OCI-LY7 (cell line): ENCODE measurements around the gene QSOX1. TPM values are rescaled to one million over a fixed set of nuclear protein-coding genes. Genes with fewer than 3 reads are reported as not detected.

ENCODE experiments used
- BruUV-seq: library from RNA; stranded (reverse); fragments of 400-500 nt; replicated peaks from 2 replicates; lab custom pipeline; 2021; lab: Mats Ljungman, UMichigan
- CTCF ChIA-PET: fragments of 300-600 bp; sonication (Branson Sonifier 250); formaldehyde crosslinking; loops from one replicate; lab custom pipeline; 2022; ENCODE audit warnings: antibody characterized with exemption; ENCODE audit not compliant: unreplicated experiment; lab: Charles Lee
- POLR2A ChIA-PET: fragments of 300-600 bp; sonication (Branson Sonifier 250); formaldehyde crosslinking; loops from one replicate; lab custom pipeline; 2022; ENCODE audit warnings: antibody characterized with exemption; lab: Charles Lee
- DNase-seq: peaks from one replicate; pipeline ENCODE4 v3.0.0-alpha.2; 2015; ENCODE audit warnings: low spot score
- H2AFZ ChIP-seq: fragments of 200-600 bp; sonication (generic), shearing (Covaris generic); 2 replicates; pipeline ENCODE4 v1.6.1; 2014; ENCODE audit warnings: mild to moderate bottlenecking, antibody characterized with exemption, low read length, moderate library complexity
- H3K27ac ChIP-seq: fragments of 200-600 bp; sonication (generic); 2 replicates; pipeline ENCODE4 v1.5.1; 2014; ENCODE audit warnings: mixed run types, low read depth, mild to moderate bottlenecking, moderate library complexity, low read length, inconsistent platforms; ENCODE audit not compliant: poor library complexity, severe bottlenecking
- H3K36me3 ChIP-seq: fragments of 200-600 bp; sonication (generic); 2 replicates; pipeline ENCODE4 v1.6.1; 2014; ENCODE audit warnings: mild to moderate bottlenecking, antibody characterized with exemption, low read length, moderate library complexity, mixed read lengths; ENCODE audit not compliant: insufficient read depth
- H3K4me1 ChIP-seq: fragments of 200-600 bp; sonication (generic); 2 replicates; pipeline ENCODE4 v1.5.1; 2014; ENCODE audit warnings: mild to moderate bottlenecking, low read length; ENCODE audit not compliant: insufficient read depth, poor library complexity, severe bottlenecking
- H3K4me2 ChIP-seq: fragments of 200-600 bp; sonication (generic); 2 replicates; pipeline ENCODE4 v1.6.1; 2014; ENCODE audit warnings: mild to moderate bottlenecking, low read length
- H3K4me3 ChIP-seq: fragments of 200-600 bp; sonication (generic); 2 replicates; pipeline ENCODE4 v1.5.1; 2014; ENCODE audit warnings: mild to moderate bottlenecking, low read depth, low read length; ENCODE audit not compliant: poor library complexity, severe bottlenecking
- H3K79me2 ChIP-seq: fragments of 200-600 bp; sonication (generic); 2 replicates; pipeline ENCODE4 v1.6.1; 2016; ENCODE audit warnings: low read depth, mild to moderate bottlenecking, low read length, moderate library complexity, mixed read lengths; ENCODE audit not compliant: insufficient read depth
- H3K9me2 ChIP-seq: fragments of 200-600 bp; sonication (generic); 2 replicates; pipeline ENCODE4 v1.6.1; 2016; ENCODE audit warnings: mild to moderate bottlenecking, low read length, mixed read lengths; ENCODE audit not compliant: insufficient read depth
- H3K9me3 ChIP-seq: fragments of 200-600 bp; sonication (generic); 2 replicates; pipeline ENCODE4 v1.6.1; 2014; ENCODE audit warnings: mild to moderate bottlenecking, mixed run types, low read length, mixed read lengths
- H4K20me1 ChIP-seq: fragments of 200-600 bp; sonication (generic); 2 replicates; pipeline ENCODE4 v1.6.1; 2014; ENCODE audit warnings: mild to moderate bottlenecking, antibody characterized with exemption, low read length, moderate library complexity, mixed read lengths; ENCODE audit not compliant: insufficient read depth
- EZH2phosphoT487 ChIP-seq: fragments of 200-600 bp; sonication (generic); IDR thresholded peaks from 2 replicates; pipeline ENCODE4 v1.6.1; 2018; ENCODE audit warnings: low read depth, borderline replicate concordance, mild to moderate bottlenecking, mixed run types, antibody characterized with exemption, low read length, moderate library complexity, mixed read lengths
- intact Hi-C: fragments of 100-400 bp; cut with micrococcal nuclease; formaldehyde crosslinking; loops from one replicate; pipeline ENCODE4 v1.10.0; 2022; ENCODE audit not compliant: unreplicated experiment
- total RNA-seq, 2 experiments: library from RNA; depleted of rRNA in 1 of 2; stranded (reverse); fragments of >200 nt in 1 of 2; shearing (Covaris generic) in 1 of 2; gene quantifications; 2 replicates each; pipeline ENCODE4 v1.2.3, GENCODE V29; 2014 to 2022
- TF ChIP-seq, protein P1 (sequence below): fragments of 200-600 bp; sonication (generic); conservative IDR thresholded peaks from 2 replicates; pipeline ENCODE4 v1.5.1; 2014; ENCODE audit warnings: mild to moderate bottlenecking, antibody characterized with exemption, low read length, moderate library complexity, mixed read lengths

Gene QSOX1
- total RNA-seq, 2 experiments from 2014 or later = 8.4 to 23.6 TPM

GRCh38 chr1:180239145-180240096, 84.8 kb downstream of the QSOX1 start:
- POLR2A ChIA-PET = no interaction called here
- no TSS peak for BruUV-seq
- CTCF ChIA-PET = no interaction called here

DNA sequence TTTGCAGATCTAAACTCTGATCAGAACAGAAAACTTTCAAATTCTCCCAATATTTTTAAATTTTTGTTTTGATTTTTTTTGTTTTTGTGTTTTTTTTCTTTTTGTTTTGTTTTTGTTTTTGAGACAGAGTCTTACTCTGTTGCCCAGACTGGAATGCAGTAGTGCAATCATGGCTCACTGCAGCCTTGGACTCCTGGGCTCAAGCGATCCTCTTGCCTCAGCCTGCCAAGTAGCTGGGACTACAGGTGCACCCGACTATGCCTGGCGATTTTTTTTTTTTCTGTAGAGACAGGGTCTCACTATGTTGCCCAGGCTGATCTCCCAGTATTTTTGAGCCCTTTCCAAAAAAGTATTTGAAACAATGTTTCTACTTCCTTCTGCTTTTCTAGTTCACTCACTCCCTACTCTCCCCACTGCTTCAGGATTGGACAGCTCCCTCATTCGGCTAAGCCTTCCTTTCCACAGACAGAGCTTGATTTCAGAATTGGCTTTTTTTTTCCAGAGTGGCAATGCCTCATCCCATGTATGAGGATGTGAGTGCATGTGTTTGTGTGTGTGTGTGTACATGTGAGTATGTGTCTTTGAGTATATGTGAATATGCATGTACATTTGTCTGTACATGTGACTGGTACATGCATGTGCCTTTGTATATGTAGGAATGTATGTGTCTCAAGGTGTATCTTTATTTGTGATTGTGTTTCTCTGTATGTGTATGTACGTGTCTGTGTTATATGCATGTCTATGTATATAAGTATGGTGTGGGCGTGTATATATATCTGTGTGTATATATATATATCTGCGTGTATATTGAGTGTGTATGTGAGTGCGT, 87.3 kb downstream of the QSOX1 start:
- Histone ChIP-seq H2AFZ (no peak overlapping the region), H3K36me3 (no peaks in the 10 kb centered on the region), H3K9me2 (no peaks in the 10 kb centered on the region), H3K4me1 (no peaks in the 10 kb centered on the region), H3K4me2 (no peak overlapping the region), H3K4me3 (no peak overlapping the region), H3K9me3 (no peaks in the 10 kb centered on the region), H3K79me2 (no peaks in the 10 kb centered on the region), H3K27ac (no peak overlapping the region), H4K20me1 (no peaks in the 10 kb centered on the region)
- no TSS peak for BruUV-seq
- TF ChIP-seq, protein P1, sequence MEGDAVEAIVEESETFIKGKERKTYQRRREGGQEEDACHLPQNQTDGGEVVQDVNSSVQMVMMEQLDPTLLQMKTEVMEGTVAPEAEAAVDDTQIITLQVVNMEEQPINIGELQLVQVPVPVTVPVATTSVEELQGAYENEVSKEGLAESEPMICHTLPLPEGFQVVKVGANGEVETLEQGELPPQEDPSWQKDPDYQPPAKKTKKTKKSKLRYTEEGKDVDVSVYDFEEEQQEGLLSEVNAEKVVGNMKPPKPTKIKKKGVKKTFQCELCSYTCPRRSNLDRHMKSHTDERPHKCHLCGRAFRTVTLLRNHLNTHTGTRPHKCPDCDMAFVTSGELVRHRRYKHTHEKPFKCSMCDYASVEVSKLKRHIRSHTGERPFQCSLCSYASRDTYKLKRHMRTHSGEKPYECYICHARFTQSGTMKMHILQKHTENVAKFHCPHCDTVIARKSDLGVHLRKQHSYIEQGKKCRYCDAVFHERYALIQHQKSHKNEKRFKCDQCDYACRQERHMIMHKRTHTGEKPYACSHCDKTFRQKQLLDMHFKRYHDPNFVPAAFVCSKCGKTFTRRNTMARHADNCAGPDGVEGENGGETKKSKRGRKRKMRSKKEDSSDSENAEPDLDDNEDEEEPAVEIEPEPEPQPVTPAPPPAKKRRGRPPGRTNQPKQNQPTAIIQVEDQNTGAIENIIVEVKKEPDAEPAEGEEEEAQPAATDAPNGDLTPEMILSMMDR = no peak
- TF ChIP-seq EZH2phosphoT487 = no peak
- intact Hi-C loops = loop anchor here (2.0 kb wide), 1 partner anchor 55 kb away; no protein-coding TSS in a partner anchor
- CTCF ChIA-PET = interaction anchor here (0.6 kb wide), 1 partner anchor 423 kb away, joined by 4 read pairs; no protein-coding TSS in a partner anchor
- POLR2A ChIA-PET = no interaction called here
- no peak for DNase-seq

More at GRCh38 chr1:180239145-180240096, 84.8 kb downstream of the QSOX1 start:
- Histone ChIP-seq H3K36me3 (no peaks in the 10 kb centered on the region), H3K9me3 (no peaks in the 10 kb centered on the region), H3K79me2 (no peaks in the 10 kb centered on the region), H3K9me2 (no peaks in the 10 kb centered on the region), H3K27ac (no peak overlapping the region), H3K4me2 (no peak overlapping the region), H2AFZ (no peak overlapping the region), H3K4me3 (no peak overlapping the region), H4K20me1 (no peaks in the 10 kb centered on the region), H3K4me1 (no peaks in the 10 kb centered on the region)
- TF ChIP-seq EZH2phosphoT487 = no peak
- TF ChIP-seq, protein P1 = no peak
- intact Hi-C loops = no loop called here
- no peak for DNase-seq
